NCI-H82 treated with DMSO at 0.1 percent for 48 hours (cell line): ENCODE results near the gene TRIM58.

ENCODE experiments used
- DNase-seq: peaks from one replicate; lab custom pipeline; 2025; ENCODE audit not compliant: unreplicated experiment; lab: John Stamatoyannopoulos, UW

Gene TRIM58

GRCh38 chr1:247857069-247857984, at the start of gene TRIM58:
TSS of gene TRIM58 (plus strand) at chr1:247857187. CDS start at chr1:247857247, 60 bp downstream.
- DNase-seq, result no peak

- no peak for DNase-seq
Measured at GRCh38 chr1:247812637-247813036, 44.4 kb upstream of the TRIM58 start.

- no peak for DNase-seq
Measured at GRCh38 chr1:247822060-247822459, 34.9 kb upstream of the TRIM58 start.

- DNase-seq, result no peak
Measured at GRCh38 chr1:247824023-247824422, 33.0 kb upstream of the TRIM58 start, which contains the start of gene OR14A16. TSS of gene OR14A16 (minus strand) at chr1:247824119. CDS start at chr1:247815729, 8,390 bp downstream.

GRCh38 chr1:247825362-247825761, 31.6 kb upstream of the TRIM58 start:
- DNase-seq, result no peak

GRCh38 chr1:247829656-247830055, 27.3 kb upstream of the TRIM58 start:
- no peak for DNase-seq

GRCh38 chr1:247833601-247834000, 23.4 kb upstream of the TRIM58 start:
- DNase-seq, result no peak

GRCh38 chr1:247840818-247841217, 16.2 kb upstream of the TRIM58 start:
- DNase-seq, result no peak

- DNase-seq, result no peak
Measured at GRCh38 chr1:247841796-247842195, 15.2 kb upstream of the TRIM58 start, which contains the start of gene OR11L1. TSS of gene OR11L1 (minus strand) at chr1:247841896. CDS start at chr1:247841896, 0 bp downstream.

- DNase-seq, result no peak
Measured at GRCh38 chr1:247843411-247843810, 13.6 kb upstream of the TRIM58 start.

GRCh38 chr1:247845011-247845692, 11.8 kb upstream of the TRIM58 start:
- DNase-seq, result no peak

- DNase-seq, result no peak
Measured at GRCh38 chr1:247845693-247846017, 11.3 kb upstream of the TRIM58 start.

- no peak for DNase-seq
Measured at GRCh38 chr1:247848346-247848745, 8.6 kb upstream of the TRIM58 start.

GRCh38 chr1:247849616-247850015, 7.4 kb upstream of the TRIM58 start:
- no peak for DNase-seq

GRCh38 chr1:247854899-247855545, 2.0 kb upstream of the TRIM58 start:
- no peak for DNase-seq

GRCh38 chr1:247855911-247856310, 1.1 kb upstream of the TRIM58 start:
- DNase-seq, result no peak

- no peak for DNase-seq
Measured at GRCh38 chr1:247857985-247858619, 1.1 kb downstream of the TRIM58 start.

GRCh38 chr1:247862756-247863155, 5.8 kb downstream of the TRIM58 start:
- no peak for DNase-seq

GRCh38 chr1:247864644-247865043, 7.7 kb downstream of the TRIM58 start:
- no peak for DNase-seq

- DNase-seq, result no peak
Measured at GRCh38 chr1:247865416-247865815, 8.4 kb downstream of the TRIM58 start.

GRCh38 chr1:247883346-247883745, 26.4 kb downstream of the TRIM58 start:
- DNase-seq, result no peak
